HepG2 (cell line): ENCODE results near the gene COG1. TPM values are rescaled to one million over a fixed set of nuclear protein-coding genes. Genes with fewer than 3 reads are reported as not detected.

ENCODE experiments used
- ATAC-seq: fragments of 200-7000 bp; cut with Tn5 transposase; 3 replicates; pipeline ENCODE4 v1.9.1; 2020; ENCODE audit warnings: mild to moderate bottlenecking, moderate library complexity
- BruUV-seq: library from RNA; stranded (reverse); fragments of 400-500 nt; replicated peaks from 2 replicates; lab custom pipeline; 2021; lab: Mats Ljungman, UMichigan
- CTCF ChIA-PET: fragments of 300-600 bp; formaldehyde crosslinking; extraction: SDS; loops from one replicate; lab custom pipeline; 2021; ENCODE audit warnings: low total read pairs, inconsistent platforms, low intra/inter-chr PET ratio; lab: Yijun Ruan, JAX
- POLR2A ChIA-PET: fragments of 350-600 bp; sonication (Branson Sonifier 250); formaldehyde crosslinking; loops from one replicate; lab custom pipeline; 2020; ENCODE audit warnings: antibody characterized with exemption, inconsistent platforms; lab: Yijun Ruan, JAX
- DNase-seq: peaks from one replicate; pipeline ENCODE4 v3.0.0-alpha.2; 2015; ENCODE audit warnings: low spot score
- FAIRE-seq: peaks from 3 replicates; lab custom pipeline; 2011; peaks lifted over from hg19 to GRCh38; lab: Jason Lieb, UNC
- H2AFZ ChIP-seq: one replicate; pipeline ENCODE4 v1.6.1; 2011; ENCODE audit warnings: low read length, inconsistent platforms
- H3K27ac ChIP-seq: fragments of 300-600 bp; 3 replicates; pipeline ENCODE4 v1.8.0; 2011; ENCODE audit warnings: mixed run types, mild to moderate bottlenecking, mixed read lengths, low read length, inconsistent platforms; ENCODE audit not compliant: insufficient read depth; ENCODE audit errors: extremely low read length
- H3K27me3 ChIP-seq, 2 experiments: fragments of 200-600 bp in 1 of 2; 2 replicates in 1 of 2; 3 replicates in 1 of 2; pipeline versions ENCODE4 v1.6.0 to v1.8.0; 2011; ENCODE audit warnings: low read length in 2 of 2, mild to moderate bottlenecking in 2 of 2, moderate library complexity in 2 of 2, inconsistent platforms in 1 of 2; ENCODE audit not compliant: insufficient read depth in 2 of 2, control insufficient read depth in 1 of 2
- H3K36me3 ChIP-seq, 2 experiments: fragments of 200-600 bp in 1 of 2; replicated peaks in 1 of 2; 2 replicates in 1 of 2; 3 replicates in 1 of 2; pipeline versions ENCODE4 v1.5.1 to v1.8.0; 2011; ENCODE audit warnings: low read length in 2 of 2, inconsistent platforms in 1 of 2; ENCODE audit not compliant: insufficient read depth in 2 of 2, control insufficient read depth in 1 of 2
- H3K4me1 ChIP-seq: 2 replicates; pipeline ENCODE4 v1.5.1; 2012; ENCODE audit warnings: low read length, inconsistent platforms; ENCODE audit not compliant: insufficient read depth
- H3K4me2 ChIP-seq: 2 replicates; pipeline ENCODE4 v1.6.0; 2011; ENCODE audit warnings: low read depth, low read length, inconsistent platforms
- H3K4me3 ChIP-seq, 3 experiments: fragments of 200-600 bp in 1 of 3; sonication (generic), shearing (Covaris generic) in 1 of 3; replicated peaks in 1 of 3; 2 replicates each; pipeline ENCODE4 v1.5.1; 2011 to 2016; ENCODE audit warnings: low read length in 3 of 3, inconsistent platforms in 2 of 3, low read depth in 2 of 3, mild to moderate bottlenecking in 2 of 3, control low read depth in 1 of 3, mixed read lengths in 1 of 3; ENCODE audit not compliant: insufficient read depth in 1 of 3
- H3K79me2 ChIP-seq: one replicate; pipeline ENCODE4 v1.6.1; 2011; ENCODE audit warnings: low read length, inconsistent platforms; ENCODE audit not compliant: insufficient read depth
- H3K9ac ChIP-seq: 2 replicates; pipeline ENCODE4 v1.6.0; 2011; ENCODE audit warnings: mild to moderate bottlenecking, low read depth, low read length, inconsistent platforms; ENCODE audit not compliant: insufficient read depth
- H3K9me3 ChIP-seq: 2 replicates; pipeline ENCODE4 v1.5.1; 2012; ENCODE audit warnings: mild to moderate bottlenecking, low read length
- H4K20me1 ChIP-seq: 2 replicates; pipeline ENCODE4 v1.6.0; 2011; ENCODE audit warnings: inconsistent platforms, mild to moderate bottlenecking, low read length, moderate library complexity; ENCODE audit not compliant: insufficient read depth
- CENPX ChIP-seq: sonication (generic); formaldehyde crosslinking; IDR thresholded peaks from 2 replicates; pipeline ENCODE4 v1.9.0; 2021; ENCODE audit warnings: mild to moderate bottlenecking, missing genetic modification reagents, moderate library complexity
- KLF15 ChIP-seq: sonication (generic); formaldehyde crosslinking; IDR thresholded peaks from 2 replicates; pipeline ENCODE4 v1.8.1; 2023; ENCODE audit warnings: borderline replicate concordance, mild to moderate bottlenecking, inconsistent platforms, missing genetic modification reagents, mixed read lengths
- NCOA2 ChIP-seq: sonication (generic); formaldehyde crosslinking; IDR thresholded peaks from 2 replicates; pipeline ENCODE4 v1.8.0; 2022; ENCODE audit warnings: inconsistent platforms
- NFKBIZ ChIP-seq: IDR thresholded peaks from 2 replicates; pipeline ENCODE4 v1.6.1; 2018; ENCODE audit warnings: missing genetic modification reagents, missing compliant biosample characterization
- NR2F6 ChIP-seq, 2 experiments: IDR thresholded peaks; 2 replicates each; pipeline ENCODE4 v1.6.1; 2016; ENCODE audit warnings: antibody characterized with exemption in 1 of 2, mild to moderate bottlenecking in 1 of 2
- RAD51 ChIP-seq: fragments of 450-650 bp; IDR thresholded peaks from 2 replicates; pipeline ENCODE4 v1.6.1; 2016; ENCODE audit warnings: borderline replicate concordance
- SATB2 ChIP-seq: sonication (generic); formaldehyde crosslinking; IDR thresholded peaks from 2 replicates; pipeline ENCODE4 v1.5.0; 2020; ENCODE audit warnings: missing genetic modification reagents
- STAG1 ChIP-seq: sonication (generic); formaldehyde crosslinking; IDR thresholded peaks from 2 replicates; pipeline ENCODE4 v1.4.0; 2020; ENCODE audit warnings: missing genetic modification reagents
- TARDBP ChIP-seq: sonication (generic); formaldehyde crosslinking; IDR thresholded peaks from 2 replicates; pipeline ENCODE4 v1.8.0; 2022; ENCODE audit warnings: mild to moderate bottlenecking, missing genetic modification reagents
- ZNF207 ChIP-seq: fragments of 450-650 bp; IDR thresholded peaks from 2 replicates; pipeline ENCODE4 v1.6.1; 2016; ENCODE audit warnings: antibody characterized with exemption, borderline replicate concordance
- ZNF256 ChIP-seq: sonication (generic); formaldehyde crosslinking; conservative IDR thresholded peaks from 2 replicates; pipeline ENCODE4 v1.4.0; 2020; ENCODE audit warnings: missing genetic modification reagents
- ZNF441 ChIP-seq: sonication (generic); formaldehyde crosslinking; IDR thresholded peaks from 2 replicates; pipeline ENCODE4 v1.7.0; 2021; ENCODE audit warnings: missing genetic modification reagents, borderline replicate concordance
- ZNF567 ChIP-seq: sonication (generic); formaldehyde crosslinking; IDR thresholded peaks from 2 replicates; pipeline ENCODE4 v1.8.1; 2023; ENCODE audit warnings: mild to moderate bottlenecking, missing genetic modification reagents, borderline replicate concordance
- ZNF674 ChIP-seq: sonication (generic); formaldehyde crosslinking; IDR thresholded peaks from 2 replicates; pipeline ENCODE4 v1.5.0; 2020; ENCODE audit warnings: low read depth, mild to moderate bottlenecking, missing genetic modification reagents
- ZNF792 ChIP-seq: IDR thresholded peaks from 2 replicates; pipeline ENCODE4 v1.6.1; 2016
- ZSCAN29 ChIP-seq: sonication (generic); formaldehyde crosslinking; conservative IDR thresholded peaks from 2 replicates; pipeline ENCODE4 v1.4.0; 2020; ENCODE audit warnings: mild to moderate bottlenecking, missing genetic modification reagents
- ZSCAN30 ChIP-seq: sonication (generic); formaldehyde crosslinking; IDR thresholded peaks from 2 replicates; pipeline ENCODE4 v1.5.0; 2020; ENCODE audit warnings: mild to moderate bottlenecking, missing genetic modification reagents
- WGBS: methylation state at CpG from one replicate; pipeline ENCODE4 v1.1.6; 2017; ENCODE audit warnings: low lambda C conversion rate; 5-methylcytosine and 5-hydroxymethylcytosine counted together
- in situ Hi-C: cut with HindIII; loops from 2 replicates; pipeline ENCODE4 v1.10.0; 2017; ENCODE audit warnings: low pct_unique_long_range_greater_than_20kb; ENCODE audit not compliant: extremely low pct_ligation_motif_present
- intact Hi-C: fragments of 100-400 bp; cut with micrococcal nuclease; formaldehyde crosslinking; loops from one replicate; pipeline ENCODE4 v1.10.0; 2022; ENCODE audit not compliant: unreplicated experiment
- polyA plus RNA-seq, 8 experiments: library from polyadenylated mRNA; depleted of rRNA in 3 of 8; stranded (reverse) in 7 of 8; unstranded in 1 of 8; fragments of >200 nt; fragmentation: Illumina TruSeq in 4 of 8; extraction: Trizol in 4 of 8; gene quantifications; 2 replicates each; pipeline versions ENCODE4 v1.2.1 to v1.2.3, GENCODE V29; 2011 to 2016; ENCODE audit warnings: low read depth in 4 of 8, missing spikeins in 1 of 8, mixed read lengths in 1 of 8; ENCODE audit not compliant: insufficient read depth in 1 of 8
- total RNA-seq, 5 experiments: library from RNA; depleted of rRNA; stranded (reverse); fragments of >200 nt; fragmentation: Illumina TruSeq; extraction: Trizol; gene quantifications; 2 replicates each; pipeline ENCODE4 v1.2.3, GENCODE V29; 2016; ENCODE audit warnings: low read depth in 1 of 5
- TF ChIP-seq, protein P1 (sequence below): sonication (generic); formaldehyde crosslinking; IDR thresholded peaks from 2 replicates; pipeline ENCODE4 v1.5.0; 2020; ENCODE audit warnings: mild to moderate bottlenecking, missing genetic modification reagents, moderate library complexity
- TF ChIP-seq, protein P2 (sequence below): sonication (generic); formaldehyde crosslinking; IDR thresholded peaks from 2 replicates; pipeline ENCODE4 v1.4.0; 2020; ENCODE audit warnings: missing genetic modification reagents, mild to moderate bottlenecking, borderline replicate concordance

Gene COG1
- total and polyA plus RNA-seq, 2 of the 13 experiments (the other 11 are each of a cell fraction or from before 2014, with no cell fraction given): 36.6 to 39.7 TPM

- TF ChIP-seq NFKBIZ (CRISPR knock-in tag): 0 out of 2 replicates have a peak, but pooled peaks have one; percentile 1
- TF ChIP-seq, protein P1, sequence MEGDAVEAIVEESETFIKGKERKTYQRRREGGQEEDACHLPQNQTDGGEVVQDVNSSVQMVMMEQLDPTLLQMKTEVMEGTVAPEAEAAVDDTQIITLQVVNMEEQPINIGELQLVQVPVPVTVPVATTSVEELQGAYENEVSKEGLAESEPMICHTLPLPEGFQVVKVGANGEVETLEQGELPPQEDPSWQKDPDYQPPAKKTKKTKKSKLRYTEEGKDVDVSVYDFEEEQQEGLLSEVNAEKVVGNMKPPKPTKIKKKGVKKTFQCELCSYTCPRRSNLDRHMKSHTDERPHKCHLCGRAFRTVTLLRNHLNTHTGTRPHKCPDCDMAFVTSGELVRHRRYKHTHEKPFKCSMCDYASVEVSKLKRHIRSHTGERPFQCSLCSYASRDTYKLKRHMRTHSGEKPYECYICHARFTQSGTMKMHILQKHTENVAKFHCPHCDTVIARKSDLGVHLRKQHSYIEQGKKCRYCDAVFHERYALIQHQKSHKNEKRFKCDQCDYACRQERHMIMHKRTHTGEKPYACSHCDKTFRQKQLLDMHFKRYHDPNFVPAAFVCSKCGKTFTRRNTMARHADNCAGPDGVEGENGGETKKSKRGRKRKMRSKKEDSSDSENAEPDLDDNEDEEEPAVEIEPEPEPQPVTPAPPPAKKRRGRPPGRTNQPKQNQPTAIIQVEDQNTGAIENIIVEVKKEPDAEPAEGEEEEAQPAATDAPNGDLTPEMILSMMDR (CRISPR knock-in tag): no peak
Measured at GRCh38 chr17:73200476-73200875, 7.6 kb downstream of the COG1 start (continued).

DNA sequence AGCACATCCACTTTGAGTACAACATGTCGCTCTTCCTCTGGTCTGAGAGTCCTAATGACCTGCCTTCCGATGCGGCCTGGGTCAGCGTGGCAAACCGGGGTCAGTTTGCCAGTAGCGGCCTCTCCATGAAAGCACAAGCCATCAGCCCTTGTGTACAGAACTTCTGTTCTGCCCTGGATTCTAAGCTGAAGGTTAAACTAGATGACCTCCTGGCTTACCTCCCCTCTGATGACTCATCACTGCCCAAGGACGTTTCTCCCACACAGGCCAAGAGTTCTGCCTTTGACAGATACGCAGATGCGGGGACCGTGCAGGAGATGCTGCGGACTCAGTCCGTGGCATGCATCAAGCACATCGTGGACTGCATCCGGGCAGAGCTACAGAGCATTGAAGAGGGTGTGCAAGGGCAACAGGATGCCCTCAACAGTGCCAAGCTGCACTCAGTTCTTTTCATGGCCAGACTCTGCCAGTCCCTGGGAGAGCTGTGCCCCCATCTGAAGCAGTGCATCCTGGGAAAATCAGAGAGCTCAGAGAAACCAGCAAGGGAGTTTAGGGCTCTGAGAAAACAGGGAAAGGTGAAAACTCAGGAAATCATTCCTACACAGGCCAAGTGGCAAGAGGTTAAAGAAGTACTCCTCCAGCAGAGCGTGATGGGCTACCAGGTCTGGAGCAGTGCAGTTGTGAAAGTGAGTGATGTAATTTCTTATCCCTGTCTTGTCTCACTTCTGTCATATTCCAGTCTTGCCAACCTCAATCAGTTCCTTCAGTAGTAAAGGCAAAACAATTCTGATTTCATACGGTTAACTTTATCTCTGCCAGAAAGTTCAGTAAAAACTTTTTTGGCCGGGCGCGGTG lies 8.6 kb downstream of the COG1 start:
- intact Hi-C loops: loop anchor here (2.0 to 5.0 kb wide), 4 partner anchors 29 to 609 kb away; partner anchors contain the start of gene CDC42EP4
- H3K27me3 ChIP-seq: no peaks in the 10 kb centered on the region
- peak overlapping the region; percentile 29 for H3K9ac ChIP-seq
- H2AFZ ChIP-seq: no peak overlapping the region
- FAIRE-seq (peak; percentile 96), ATAC-seq (peak; percentile 87), DNase-seq (peak; percentile 98)
- H3K9me3 ChIP-seq: no peaks in the 10 kb centered on the region
- no peak overlapping the region for H3K4me3 ChIP-seq
- ChIA-PET POLR2A (interaction anchor here (0.9 to 4.4 kb wide), 10 partner anchors 9 to 621 kb away, joined by 3 to 47 read pairs (median 4); partner anchors contain the start of genes CDC42EP4, COG1 and SLC39A11), CTCF (interaction anchor here (1.1 kb wide), 1 partner anchor 10 kb away, joined by 3 read pairs; no protein-coding TSS in a partner anchor)
- peaks cover 35 to 68% of the 10 kb centered on the region in 2 experiments for H3K36me3 ChIP-seq
- in situ Hi-C loops: no loop called here
- H3K4me2 ChIP-seq: peak overlapping the region; percentile 43; the same call in 1 of the 2 replicates
- peaks cover 3% of the 10 kb centered on the region; the same call in 1 of the 2 replicates for H4K20me1 ChIP-seq
- WGBS: 29% methylated on average over 18 of the region's 19 CpGs
- peaks cover 70% of the 10 kb centered on the region for H3K4me1 ChIP-seq
- peak overlapping the region; percentile 76 for H3K27ac ChIP-seq
- BruUV-seq: no TSS peak
- H3K79me2 ChIP-seq: peaks cover 14% of the 10 kb centered on the region
- no peak for TF ChIP-seq ZSCAN30 (CRISPR knock-in tag)
- no peak for TF ChIP-seq SATB2 (CRISPR knock-in tag)
- TF ChIP-seq NCOA2 (CRISPR knock-in tag): peak; percentile 90
- TF ChIP-seq TARDBP (CRISPR knock-in tag): peak; percentile 98
- TF ChIP-seq, protein P2, sequence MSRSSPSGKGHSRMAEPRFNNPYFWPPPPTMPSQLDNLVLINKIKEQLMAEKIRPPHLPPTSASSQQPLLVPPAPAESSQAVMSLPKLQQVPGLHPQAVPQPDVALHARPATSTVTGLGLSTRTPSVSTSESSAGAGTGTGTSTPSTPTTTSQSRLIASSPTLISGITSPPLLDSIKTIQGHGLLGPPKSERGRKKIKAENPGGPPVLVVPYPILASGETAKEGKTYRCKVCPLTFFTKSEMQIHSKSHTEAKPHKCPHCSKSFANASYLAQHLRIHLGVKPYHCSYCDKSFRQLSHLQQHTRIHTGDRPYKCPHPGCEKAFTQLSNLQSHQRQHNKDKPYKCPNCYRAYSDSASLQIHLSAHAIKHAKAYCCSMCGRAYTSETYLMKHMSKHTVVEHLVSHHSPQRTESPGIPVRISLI (CRISPR knock-in tag): peak; percentile 59; the same call in 1 of the 2 replicates
- TF ChIP-seq ZNF207: no peak
- TF ChIP-seq STAG1 (CRISPR knock-in tag): no peak; the same call in 1 of the 2 replicates
- peak; percentile 99 for TF ChIP-seq NR2F6 (IDR thresholded peaks at IDR 0.05)
- TF ChIP-seq NR2F6 (CRISPR knock-in tag; IDR thresholded peaks at IDR 0.05): peak; percentile 100
- TF ChIP-seq RAD51: no peak
- TF ChIP-seq ZNF441: peak; percentile 82; the same call in 1 of the 2 replicates
- TF ChIP-seq ZNF567 (CRISPR knock-in tag): no peak
- TF ChIP-seq ZSCAN29: peak; percentile 98
- TF ChIP-seq ZNF674 (CRISPR knock-in tag): no peak
- 0 out of 2 replicates have a peak, but pooled peaks have one; percentile 22 for TF ChIP-seq ZNF256 (CRISPR knock-in tag)
- TF ChIP-seq KLF15 (CRISPR knock-in tag): no peak
- TF ChIP-seq CENPX: no peak
- TF ChIP-seq ZNF792 (CRISPR knock-in tag): peak; percentile 90
